ENCODE results near the gene CNOT6L. TPM values are rescaled to one million over a fixed set of nuclear protein-coding genes. Genes with fewer than 3 reads are reported as not detected.
A peak's percentile ranks its signal among the peaks of the same experiment; 100 is the strongest.

Gene CNOT6L
- total RNA-seq, 1 experiment from 2014 or later: 14.5 TPM

- H2BK5ac ChIP-seq (ENCODE audit: insufficient read length, low read length): no peak overlapping the region
- no peak overlapping the region for H3K23ac ChIP-seq (ENCODE audit: insufficient read length, low read depth, low read length)
- peak overlapping the region in 2 of 3 experiments; percentile 49 to 62; a peak in 1 of 7 replicates for H3K27ac Mint-ChIP-seq
- no peak overlapping the region for H2AK5ac ChIP-seq (ENCODE audit: insufficient read length, low read length)
- H3K27ac ChIP-seq (ENCODE audit: insufficient read length, low read depth, low read length): no peak overlapping the region
- no peak overlapping the region for H3T11ph ChIP-seq (ENCODE audit: low read length)
- no peak overlapping the region for H3K14ac ChIP-seq (ENCODE audit: insufficient read depth, low read length)
- H3K4ac ChIP-seq (ENCODE audit: low read depth, low read length): no peak overlapping the region
- H3K4me1 ChIP-seq (ENCODE audit: insufficient read depth, low read length): 0 out of 2 replicates have a peak, but pooled peaks cover 3% of the 10 kb centered on the region
- H3K4me2 ChIP-seq (ENCODE audit: insufficient read depth, insufficient read length, low read length): no peak overlapping the region
- H3K56ac ChIP-seq (ENCODE audit: insufficient read length, low read depth, low read length): no peak overlapping the region
- no peak overlapping the region for H3K18ac ChIP-seq (ENCODE audit: insufficient read length, low read depth, low read length)
- H2AFZ ChIP-seq (ENCODE audit: low read length): no peak overlapping the region
- no peaks in the 10 kb centered on the region for H4K20me1 ChIP-seq (ENCODE audit: control insufficient read depth, insufficient read depth, insufficient read length)
- no peak overlapping the region for H2BK120ac ChIP-seq (ENCODE audit: low read depth, low read length, poor library complexity, severe bottlenecking)
- no peak overlapping the region for H4K8ac ChIP-seq (replicated peaks; ENCODE audit: insufficient read length, low read depth, low read length)
- H3K36me3 Mint-ChIP-seq (ENCODE audit: insufficient read depth in 1 of 3, low read depth in 3 of 3): no peaks in the 10 kb centered on the region
- H4K5ac ChIP-seq (ENCODE audit: insufficient read length, low read depth, low read length): no peak overlapping the region
- H3K9me3 Mint-ChIP-seq: no peaks in the 10 kb centered on the region
- H2BK15ac ChIP-seq (ENCODE audit: low read depth, low read length): no peak overlapping the region
- H3K23me2 ChIP-seq (ENCODE audit: insufficient read length, low read depth, low read length, poor library complexity, severe bottlenecking): no peaks in the 10 kb centered on the region
- no peaks in the 10 kb centered on the region for H3K79me2 ChIP-seq (ENCODE audit: insufficient read depth, low read length)
- no peaks in the 10 kb centered on the region for H3K9me3 ChIP-seq (ENCODE audit: control insufficient read depth, low read depth, low read length)
- no peak overlapping the region for H3K9ac ChIP-seq (ENCODE audit: extremely low read depth, insufficient read length, low read length)
- no peaks in the 10 kb centered on the region for H3K27me3 ChIP-seq (ENCODE audit: insufficient read depth, low read length)
- H3K4me3 Mint-ChIP-seq: no peak overlapping the region
- H3K79me1 ChIP-seq (ENCODE audit: insufficient read depth, low read depth, low read length, poor library complexity, severe bottlenecking): no peaks in the 10 kb centered on the region
- H3K4me1 Mint-ChIP-seq: peaks cover 17 to 22% of the 10 kb centered on the region in 2 experiments
- no peak overlapping the region for H4K91ac ChIP-seq (ENCODE audit: insufficient read length, low read depth, low read length)
- no peak overlapping the region for H2BK20ac ChIP-seq (ENCODE audit: low read depth, low read length, poor library complexity, severe bottlenecking)
- WGBS (ENCODE audit: extremely low coverage, insufficient read length, low lambda C conversion rate): no CpG with 5 or more reads among the region's 1 CpG
- no peak overlapping the region for H2BK12ac ChIP-seq (ENCODE audit: insufficient read length, low read depth, low read length)
- DNase-seq: no peak
- TF ChIP-seq CTCF (conservative IDR thresholded peaks at IDR 0.05): no peak
- H3K27me3 Mint-ChIP-seq (ENCODE audit: low read depth): no peaks in the 10 kb centered on the region
Observed at GRCh38 chr4:77710684-77711083, 108.5 kb downstream of the CNOT6L start.

Data from H9 (cell line).